HS-5 (cell line): ENCODE results near the gene NUCB1.
"Not testable (repeated sequence)": the region's sequence is repeated elsewhere in the genome, so short reads cannot be mapped to it uniquely, and the experiment has no call there.

Experiments used
- DNase-seq: peaks from one replicate; pipeline ENCODE4 v3.0.0-alpha.2; 2012; ENCODE audit warnings: low read depth

Gene NUCB1

GRCh38 chr19:48906324-48906723 is 6.2 kb downstream of the NUCB1 start:
- no peak for DNase-seq

GRCh38 chr19:48907671-48908070 is 7.6 kb downstream of the NUCB1 start:
- no peak for DNase-seq

GRCh38 chr19:48909424-48910077 is 9.4 kb downstream of the NUCB1 start:
- not testable (repeated sequence) for DNase-seq

- no peak for DNase-seq
These were observed 10.7 kb downstream of the NUCB1 start for GRCh38 chr19:48910803-48911202.

GRCh38 chr19:48913114-48913889 is 13.2 kb downstream of the NUCB1 start:
- DNase-seq, result no peak

GRCh38 chr19:48914181-48914580 is 14.1 kb downstream of the NUCB1 start:
- DNase-seq, result no peak

GRCh38 chr19:48915757-48916156 is 15.6 kb downstream of the NUCB1 start:
- DNase-seq, result no peak

- no peak for DNase-seq
These were observed 18.0 kb downstream of the NUCB1 start for GRCh38 chr19:48918071-48918470.

- DNase-seq, result no peak
These were observed 18.7 kb downstream of the NUCB1 start for GRCh38 chr19:48918801-48919247.

GRCh38 chr19:48919271-48919670 is 19.2 kb downstream of the NUCB1 start:
- DNase-seq, result not testable (repeated sequence)

- no peak for DNase-seq
These were observed 20.8 kb downstream of the NUCB1 start for GRCh38 chr19:48920949-48921348.

GRCh38 chr19:48921721-48922500 is 21.8 kb downstream of the NUCB1 start:
- DNase-seq, result no peak

GRCh38 chr19:48922548-48923490 is 22.7 kb downstream of the NUCB1 start:
- no peak for DNase-seq

- no peak for DNase-seq
These were observed 25.2 kb downstream of the NUCB1 start for GRCh38 chr19:48925240-48925843.

- not testable (repeated sequence) for DNase-seq
These were observed 25.8 kb downstream of the NUCB1 start for GRCh38 chr19:48925890-48926289.

- DNase-seq, result peak; percentile 87
These were observed 26.8 kb downstream of the NUCB1 start for GRCh38 chr19:48926909-48927308.

- DNase-seq, result not testable (repeated sequence)
These were observed 27.6 kb downstream of the NUCB1 start for GRCh38 chr19:48927692-48928091.

GRCh38 chr19:48928164-48929025 is 28.3 kb downstream of the NUCB1 start:
- DNase-seq, result no peak

GRCh38 chr19:48933382-48933932 is 33.3 kb downstream of the NUCB1 start, which contains the start of gene DHDH:
TSS of gene DHDH (plus strand) at chr19:48933699. CDS start at chr19:48933722, 23 bp downstream.
- no peak for DNase-seq

GRCh38 chr19:48934837-48935236 is 34.7 kb downstream of the NUCB1 start:
- no peak for DNase-seq
